ENCODE measurements around the gene REC8.
A peak's percentile ranks its signal among the peaks of the same experiment; 100 is the strongest.
"Not testable (repeated sequence)": the region's sequence is repeated elsewhere in the genome, so short reads cannot be mapped to it uniquely, and the experiment has no call there.

REC8 gene

DNA sequence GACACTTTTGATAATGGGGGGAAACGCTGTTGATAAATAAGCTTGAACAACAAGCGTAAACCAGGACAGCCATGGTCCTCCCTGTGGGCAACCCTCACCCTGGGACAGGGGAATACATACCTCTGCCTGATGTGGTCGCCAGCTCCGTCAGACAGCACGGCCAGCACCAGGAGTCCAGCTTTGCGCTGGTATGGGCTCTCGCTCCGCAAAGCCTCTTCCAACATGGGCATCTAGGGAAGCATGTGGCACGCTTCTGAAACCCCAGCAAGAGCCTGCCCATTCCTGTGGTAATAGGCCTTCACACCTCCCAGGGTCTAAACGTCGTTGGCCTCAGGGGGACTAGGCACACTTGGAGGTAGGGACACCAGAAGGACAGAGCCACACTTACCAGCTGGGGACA lies 13.9 kb downstream of the REC8 start:
- DNase-seq, result no peak

DNA sequence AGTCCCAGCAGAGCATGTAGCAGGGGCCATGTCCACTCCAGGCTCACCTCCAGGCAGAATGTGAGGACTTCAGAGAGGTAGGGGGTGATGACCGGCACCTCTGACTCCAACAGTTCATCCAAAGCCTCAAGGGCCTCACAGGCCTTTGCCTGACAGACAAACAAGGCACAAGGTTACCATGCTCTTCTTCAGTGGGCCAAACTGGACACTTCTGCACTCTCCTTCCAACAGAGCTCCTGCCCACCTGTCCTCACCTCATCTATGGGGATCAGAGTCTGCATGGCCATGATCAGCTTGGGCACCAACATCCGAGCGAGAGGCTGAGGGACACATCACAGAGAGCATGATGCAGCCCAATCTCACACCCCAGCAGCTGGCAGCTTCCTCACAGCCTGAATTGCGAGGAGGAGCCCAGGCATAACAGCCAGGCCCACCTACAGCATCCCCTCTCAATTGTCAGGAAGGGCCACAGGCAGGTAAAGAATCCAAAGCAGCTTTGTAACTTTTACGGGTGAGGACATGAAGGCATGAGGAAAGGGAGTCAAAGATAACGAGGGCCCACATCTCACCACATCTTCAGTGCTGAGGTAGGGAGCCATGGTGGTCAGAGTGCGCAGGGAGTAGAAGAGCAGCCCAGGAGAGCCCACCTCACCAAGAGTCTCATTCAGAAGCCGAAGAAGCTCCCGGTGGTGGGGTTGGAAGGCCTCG lies 15.1 kb downstream of the REC8 start:
- DNase-seq, result no peak

DNA sequence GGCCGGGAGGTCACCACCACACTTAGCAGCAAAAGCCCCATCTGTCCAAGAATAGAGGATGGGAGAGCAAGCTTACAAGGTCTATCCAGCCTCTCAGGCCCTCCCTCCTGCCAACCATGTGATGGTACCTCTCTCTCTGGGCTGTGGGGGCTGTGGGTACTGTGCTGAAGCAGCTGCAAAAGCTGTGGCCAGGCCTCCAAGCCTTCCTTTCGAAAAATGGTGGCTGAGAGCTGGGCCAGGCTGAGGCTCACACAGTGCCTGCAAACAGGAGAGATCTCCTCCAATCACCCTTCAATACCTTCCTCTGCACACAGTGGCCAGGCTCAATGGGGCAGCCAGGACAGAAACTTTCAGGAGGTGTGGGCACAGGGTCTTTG lies 15.6 kb downstream of the REC8 start:
- DNase-seq, result no peak

DNA sequence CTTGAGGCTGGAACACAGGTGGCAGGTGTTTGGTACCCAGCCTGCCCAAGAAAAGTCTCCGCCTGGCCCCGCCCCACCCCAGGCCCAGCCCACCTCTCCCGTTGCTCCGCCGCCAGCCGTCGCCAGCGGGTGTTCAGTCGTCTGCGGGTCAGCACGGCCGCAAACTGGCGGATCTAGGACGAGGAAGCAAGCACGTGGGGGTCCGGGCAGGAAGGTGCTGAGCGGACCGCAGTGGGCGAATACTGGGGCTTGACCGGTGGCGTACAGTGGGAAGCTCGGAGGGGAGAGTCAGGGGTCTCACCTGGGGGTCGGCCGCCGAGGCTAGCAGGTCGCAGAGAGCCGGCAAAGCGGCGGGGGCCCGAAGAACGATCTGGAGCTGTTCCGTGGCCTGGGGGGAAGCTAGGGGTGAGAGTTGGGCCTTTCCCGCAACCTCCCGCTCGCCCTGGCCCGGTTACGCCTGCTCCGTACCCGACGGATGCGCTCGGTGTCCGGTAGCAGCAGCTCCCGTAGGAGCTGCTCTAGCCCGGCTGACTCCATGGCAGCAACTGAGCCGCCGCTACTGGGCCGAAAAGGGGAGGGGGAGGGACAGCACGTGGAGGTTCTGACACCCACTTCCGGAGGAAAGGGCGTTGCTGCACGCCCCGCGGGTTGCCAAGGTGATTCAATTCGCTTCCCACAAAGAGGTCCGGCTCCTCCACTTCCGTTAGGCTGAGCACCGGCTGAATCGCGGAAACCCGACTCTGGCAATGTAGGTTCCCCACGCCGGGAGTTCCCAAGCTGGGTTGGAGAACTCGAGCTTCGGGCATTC lies 16.6 kb downstream of the REC8 start, which contains the start of gene IPO4:
TSS of gene IPO4 (minus strand) at position 566 of the 808 bp plus-strand sequence. CDS start at position 537, 29 bp downstream.
- DNase-seq, result peak; percentile 96

DNA sequence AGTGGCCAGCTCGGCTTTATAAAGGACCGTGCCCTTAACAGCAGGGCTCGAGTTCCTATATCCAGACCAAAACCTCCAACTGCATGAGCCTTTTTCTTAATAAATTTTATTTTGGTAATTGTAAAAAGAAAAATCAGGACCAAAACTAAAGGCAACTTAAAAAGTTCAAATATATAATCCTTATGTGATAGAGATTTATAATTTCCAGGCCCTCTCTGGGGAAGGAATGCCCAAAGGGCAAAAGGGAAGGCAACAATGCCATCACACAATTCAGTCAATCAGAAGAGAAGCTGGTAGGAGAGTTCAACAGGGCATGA lies 17.1 kb downstream of the REC8 start:
- no peak for DNase-seq

DNA sequence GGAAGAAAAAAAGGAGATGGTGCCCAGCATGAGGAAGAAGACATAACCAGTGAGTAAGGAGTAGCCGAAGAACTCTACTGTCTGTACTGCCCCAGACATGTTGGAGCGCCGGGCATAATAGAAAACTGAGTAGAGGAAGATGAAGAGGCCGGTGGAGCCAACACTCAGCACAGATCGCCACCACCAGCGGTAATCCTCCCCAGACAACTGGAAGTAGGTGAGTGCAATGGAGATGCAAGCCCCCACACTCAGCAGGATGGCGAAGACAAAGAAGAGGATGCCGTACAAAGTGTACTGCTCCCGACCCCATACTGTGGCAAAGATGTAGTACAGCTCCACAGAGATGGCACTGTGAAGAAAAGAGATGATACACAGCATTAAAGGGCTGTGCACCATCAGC lies 17.6 kb downstream of the REC8 start:
- DNase-seq, result no peak

DNA sequence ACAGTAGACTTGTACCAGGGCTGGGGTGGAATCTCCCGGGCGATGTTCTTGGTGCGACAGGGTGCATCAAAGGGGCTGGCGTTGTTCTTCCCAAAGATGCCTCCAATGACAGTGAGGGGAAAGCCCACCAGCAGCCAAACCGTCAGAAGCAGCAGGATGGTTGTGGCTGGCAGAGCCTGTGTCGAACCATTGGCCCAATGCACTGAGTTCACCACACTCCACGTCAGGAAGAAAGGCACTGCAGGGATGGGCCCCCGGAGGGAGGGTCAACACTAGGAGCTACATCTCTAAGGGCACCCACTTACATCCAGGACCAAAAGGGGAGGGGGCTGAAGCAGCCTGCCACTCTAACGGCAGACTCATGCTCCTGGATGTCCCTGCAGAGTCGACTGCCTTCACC lies 18.5 kb downstream of the REC8 start:
- DNase-seq, result no peak

DNA sequence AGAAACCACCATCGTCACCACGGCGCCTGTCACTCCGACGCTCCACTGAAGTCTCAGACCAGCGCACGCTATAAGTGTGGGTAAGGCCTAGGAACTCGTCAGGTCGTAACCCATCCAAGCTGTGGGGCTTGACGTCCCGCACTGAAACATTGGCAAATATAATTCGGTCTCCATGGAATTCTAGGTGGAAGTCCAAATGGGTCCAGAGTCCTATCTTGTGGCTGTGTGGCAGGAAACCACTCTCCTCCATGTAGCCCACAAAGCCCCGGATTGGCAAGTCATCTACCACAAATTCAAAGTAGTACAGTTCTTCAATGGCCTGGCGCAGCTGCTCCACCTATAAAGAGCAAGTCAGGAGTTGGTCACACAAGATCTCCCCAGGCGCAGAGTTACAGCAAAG lies 21.1 kb downstream of the REC8 start:
- no peak for DNase-seq

DNA sequence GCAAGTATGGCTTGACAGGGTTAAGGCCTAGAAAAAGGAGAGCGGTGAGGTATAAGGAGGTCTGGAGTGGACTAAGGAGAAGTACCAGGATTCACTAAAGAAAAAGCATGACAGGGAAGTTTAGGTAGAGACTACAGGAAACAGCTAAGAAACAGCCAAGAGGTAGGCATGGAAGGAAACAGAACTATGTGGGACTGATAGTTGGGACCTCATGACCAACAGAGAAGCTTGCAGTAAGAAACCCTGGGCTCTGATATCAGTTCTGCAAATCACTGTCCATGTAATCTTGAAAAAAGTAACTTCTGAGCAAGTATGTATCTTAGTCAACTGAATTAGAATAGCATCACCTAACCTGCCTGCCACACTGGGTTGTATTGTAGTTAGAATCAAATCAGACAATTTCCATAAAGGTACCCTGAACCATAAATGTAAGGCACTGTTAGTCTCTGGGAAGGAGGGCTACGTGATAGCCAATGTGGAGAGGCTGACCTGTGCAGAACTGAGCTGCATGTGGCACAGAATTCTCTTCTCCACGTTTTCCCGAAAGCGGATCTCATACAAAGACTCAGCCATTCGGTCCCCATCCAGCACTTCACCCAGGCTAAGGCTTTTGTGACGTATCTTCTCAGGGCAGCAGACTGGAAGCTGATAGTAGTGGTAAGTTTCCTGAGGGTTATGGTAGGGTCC lies 22.4 kb downstream of the REC8 start:
- no peak for DNase-seq

DNA sequence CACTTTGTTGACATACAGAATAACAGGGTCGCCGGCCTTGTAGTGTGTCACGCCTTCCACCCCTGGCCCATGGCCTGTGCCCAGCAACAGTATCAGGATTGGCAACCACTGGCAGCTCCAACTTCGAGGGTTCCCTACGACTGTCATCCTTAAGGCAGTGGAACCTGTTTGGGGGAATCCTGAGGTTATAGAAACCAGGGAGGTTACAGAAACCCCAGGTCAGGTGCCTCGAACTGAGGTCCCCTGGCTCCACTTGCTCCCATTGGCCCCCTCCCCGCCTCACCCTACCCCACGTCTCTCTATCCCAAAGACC lies 22.9 kb downstream of the REC8 start:
- DNase-seq, result no peak

DNA sequence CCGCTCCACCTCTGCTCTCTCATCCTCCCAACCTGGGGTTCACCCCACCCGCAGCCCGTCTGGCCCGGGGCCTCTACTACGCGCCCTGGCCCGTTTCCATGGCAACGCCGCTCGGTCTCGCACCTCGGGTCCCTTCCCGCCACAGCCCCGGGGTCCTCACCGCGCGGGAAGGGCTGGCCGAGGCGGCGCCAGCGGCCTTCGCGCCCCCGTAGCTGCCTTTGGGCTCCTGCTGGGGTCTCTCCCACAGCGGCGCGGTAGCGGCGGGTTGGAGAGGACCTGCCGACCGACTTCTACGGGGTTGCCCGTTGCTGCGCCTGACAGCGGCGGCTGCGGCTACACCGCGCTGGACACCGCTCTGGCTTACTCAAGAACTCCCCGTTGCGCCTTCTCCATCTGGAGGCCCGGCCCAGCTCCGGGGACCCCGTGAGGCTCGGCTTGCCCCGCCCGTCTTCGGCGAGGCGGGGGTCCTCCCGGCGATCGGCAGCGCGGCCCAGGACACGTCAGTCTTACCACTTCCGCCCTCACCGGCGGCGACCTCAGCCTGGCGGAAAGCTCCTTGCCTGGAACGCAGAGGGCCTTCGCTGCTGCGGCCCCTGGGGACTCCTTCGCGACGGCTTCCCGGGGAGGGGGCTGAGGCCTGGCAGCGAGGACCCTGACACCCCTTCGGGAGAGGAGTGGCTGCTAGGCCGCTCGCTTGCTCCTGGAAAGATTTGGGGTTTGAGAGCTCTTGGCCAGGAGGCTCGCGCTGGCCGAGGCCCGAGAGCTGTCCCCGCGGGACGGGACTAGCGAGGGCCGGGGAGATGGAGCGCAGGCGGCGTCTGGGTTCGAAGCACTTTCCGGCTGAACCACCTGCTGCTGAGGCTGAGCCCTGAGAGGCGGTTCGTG lies 23.5 kb downstream of the REC8 start, which contains the start of gene TM9SF1:
TSS of gene TM9SF1 (minus strand) at position 256 of the 885 bp plus-strand sequence. CDS start 422 bp downstream, outside the sequence.
- peak; percentile 93 for DNase-seq

DNA sequence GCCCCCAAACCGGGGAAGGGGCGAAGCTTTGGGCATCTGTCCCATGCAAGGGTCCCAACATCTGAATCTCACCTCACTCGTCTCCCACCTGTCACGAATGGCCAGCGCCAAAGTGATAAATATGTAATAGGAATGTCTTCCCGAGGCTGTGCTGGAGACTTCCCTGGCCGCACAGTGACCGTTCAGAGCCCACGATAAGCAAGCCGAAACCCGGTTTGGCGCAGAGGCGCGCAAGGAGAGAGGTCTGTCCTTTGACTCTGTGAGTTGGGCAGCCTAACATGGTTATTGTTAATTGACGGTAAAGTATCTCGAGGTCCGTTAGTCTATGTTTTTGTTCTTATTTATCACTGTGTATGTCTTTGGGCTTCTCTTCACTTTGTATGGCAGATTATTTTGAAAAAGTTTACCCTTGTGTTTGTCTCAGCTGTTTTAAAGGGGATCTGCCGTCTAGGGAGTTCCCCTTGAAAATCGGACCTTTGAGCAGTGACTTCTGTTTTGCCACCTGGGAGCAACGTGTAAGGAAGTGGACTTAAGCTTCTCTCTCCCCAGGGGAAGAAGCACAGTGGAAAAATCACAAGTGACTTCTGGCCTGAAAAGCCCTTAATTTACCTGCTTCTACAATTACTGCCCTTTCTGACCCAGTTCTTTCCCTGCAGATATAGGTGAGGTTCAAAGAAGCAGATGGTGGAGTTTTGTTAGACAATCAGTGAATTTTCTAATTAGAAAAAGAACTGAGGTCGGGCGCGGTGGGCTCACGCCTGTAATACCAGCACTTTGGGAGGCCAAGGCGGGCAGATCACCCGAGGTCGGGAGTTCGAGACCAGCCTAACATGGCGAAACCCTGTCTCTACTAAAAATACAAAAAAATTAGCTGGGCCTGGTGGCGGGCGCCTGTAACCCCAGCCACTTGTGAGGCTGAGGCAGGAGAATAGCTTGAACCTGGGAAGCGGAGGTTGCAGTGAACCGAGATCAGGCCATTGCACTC lies 24.5 kb downstream of the REC8 start:
- no peak for DNase-seq

DNA sequence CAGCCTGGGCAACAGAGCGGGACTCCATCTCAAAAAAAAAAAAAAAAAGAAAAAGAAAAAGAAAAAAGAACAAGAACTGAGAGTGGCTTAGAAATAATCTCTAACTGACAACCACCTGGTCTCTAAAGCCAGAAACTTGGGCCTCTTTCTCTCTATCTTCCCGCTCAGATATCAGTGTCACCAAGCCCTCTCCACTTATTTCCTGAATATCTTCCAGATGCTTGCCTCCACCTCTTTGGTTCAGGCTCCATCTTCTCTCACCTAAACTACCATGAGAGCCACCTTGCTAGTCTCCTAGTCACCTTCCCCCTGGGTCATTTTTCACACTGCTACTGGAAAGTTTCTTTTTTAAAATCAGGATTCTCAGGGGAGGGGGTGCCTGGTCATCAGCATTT lies 25.2 kb downstream of the REC8 start:
- DNase-seq, result no peak

DNA sequence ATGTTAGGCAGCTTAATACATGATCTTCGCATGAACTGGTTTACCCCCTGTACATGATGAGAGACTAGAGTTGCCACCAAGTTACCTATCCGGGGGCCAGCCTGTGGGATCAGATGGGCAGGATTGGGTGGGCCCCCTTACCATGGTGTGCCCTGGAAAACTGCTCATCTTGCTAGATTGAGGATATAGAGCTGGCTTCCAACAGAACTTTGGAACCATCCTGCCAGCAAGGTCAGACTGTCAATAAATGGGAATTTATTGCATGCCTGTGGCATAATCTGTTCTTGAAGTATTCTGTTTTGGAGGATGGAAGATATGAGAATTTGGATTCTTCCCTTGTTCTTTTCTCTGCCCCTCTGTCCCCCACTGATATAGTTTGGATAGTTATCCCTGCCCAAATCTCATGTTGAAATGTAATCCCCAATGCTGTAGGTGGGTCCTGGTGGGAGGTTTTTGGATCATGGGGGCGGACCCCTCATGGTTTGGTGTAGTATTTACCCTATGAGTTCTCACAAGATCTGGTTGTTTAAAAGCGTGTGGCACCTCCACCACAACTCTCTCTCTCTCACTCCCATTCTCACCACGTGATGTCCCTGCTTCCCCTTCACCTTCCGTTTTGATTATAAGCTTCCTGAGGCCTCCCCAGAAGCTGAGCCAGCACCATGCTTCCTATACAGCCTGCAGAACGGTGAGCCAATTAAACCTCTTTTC lies 27.1 kb downstream of the REC8 start:
- no peak for DNase-seq

DNA sequence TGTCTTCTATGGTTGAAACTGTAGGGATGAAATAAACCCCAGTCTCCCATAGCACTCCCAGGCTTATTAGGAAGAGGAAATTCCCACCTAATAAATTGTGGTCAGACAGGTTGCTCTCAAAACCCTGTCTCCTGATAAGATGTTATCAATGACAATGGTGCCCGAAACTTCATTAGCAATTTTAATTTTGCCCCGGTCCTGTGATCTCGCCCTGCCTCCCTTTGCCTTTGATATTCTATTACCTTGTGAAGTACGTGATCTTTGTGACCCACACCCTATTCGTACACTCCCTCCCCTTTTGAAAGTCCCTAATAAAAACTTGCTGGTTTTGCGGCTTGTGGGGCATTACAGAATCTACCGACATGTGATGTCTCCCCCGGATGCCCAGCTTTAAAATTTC lies 30.7 kb downstream of the REC8 start:
- DNase-seq, result not testable (repeated sequence)

DNA sequence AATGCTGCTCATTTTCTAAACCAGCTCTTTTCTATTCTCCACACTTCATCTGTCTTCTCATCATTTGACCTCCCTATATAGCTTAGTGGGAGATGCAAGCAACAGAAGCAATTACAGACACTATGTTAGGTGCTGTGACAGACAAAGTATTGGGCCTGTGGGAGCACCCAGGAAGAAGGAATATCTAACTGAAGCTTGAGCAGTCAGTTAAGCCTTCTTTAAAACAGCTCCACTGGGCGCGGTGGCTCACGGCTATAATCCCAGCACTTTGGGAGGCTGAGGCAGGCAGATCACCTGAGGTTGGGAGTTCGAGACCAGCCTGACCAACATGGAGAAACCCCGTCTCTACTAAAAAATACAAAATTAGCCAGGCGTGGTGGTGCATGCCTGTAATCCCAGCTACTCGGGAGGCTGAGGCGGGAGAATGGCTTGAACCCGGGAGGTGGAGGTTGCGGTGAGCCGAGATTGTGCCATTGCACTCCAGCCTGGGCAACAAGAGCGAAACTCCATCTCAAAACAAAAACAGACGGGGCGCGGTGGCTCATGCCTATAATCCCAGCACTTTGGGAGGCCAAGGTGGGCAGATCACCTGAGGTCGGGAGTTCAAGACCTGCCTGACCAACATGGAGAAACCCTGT lies 31.5 kb downstream of the REC8 start:
- not testable (repeated sequence) for DNase-seq

DNA sequence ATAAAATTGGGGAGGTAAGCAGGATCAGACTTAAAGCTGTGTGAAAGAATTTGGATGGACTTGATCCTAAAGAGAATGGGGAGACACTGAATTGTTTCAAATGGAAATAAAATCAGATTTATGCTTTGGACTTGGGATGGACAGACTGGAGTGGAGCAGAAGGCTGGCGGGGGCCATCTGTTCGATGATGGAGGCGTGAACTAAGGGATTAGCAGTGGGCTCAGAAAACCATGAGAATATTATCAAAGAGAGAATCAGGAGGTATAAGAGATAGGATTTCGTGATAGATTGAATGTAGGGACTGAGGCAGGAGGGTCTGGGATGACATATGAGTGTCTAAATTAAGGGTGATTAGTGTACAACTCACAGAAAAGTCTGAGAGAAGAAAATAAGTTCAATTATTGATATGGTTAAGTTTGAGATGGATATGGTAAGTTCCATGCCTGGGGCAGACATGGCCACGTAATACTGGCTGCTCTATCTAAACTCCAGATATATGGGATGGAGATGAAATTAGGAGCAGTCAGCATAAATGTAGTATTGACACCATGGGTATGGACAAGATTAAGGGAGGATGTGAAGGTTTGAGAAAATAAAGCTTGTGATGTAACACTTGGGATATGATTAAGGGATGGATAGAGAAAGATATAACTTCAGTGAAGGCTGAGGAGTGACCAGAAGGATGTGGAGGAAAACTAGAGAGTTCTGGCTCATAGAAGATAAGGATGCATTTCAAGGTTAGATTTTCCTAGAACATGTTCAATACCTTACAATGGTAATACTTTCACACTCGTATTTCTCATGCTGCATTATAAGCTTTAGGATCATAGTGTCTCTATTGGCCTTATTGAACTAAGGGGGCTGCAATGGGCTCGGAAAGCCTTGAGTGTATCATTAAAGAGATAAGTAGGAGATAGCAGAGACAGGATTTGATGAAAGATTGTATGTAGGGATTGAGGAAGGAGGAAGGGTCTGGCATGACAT lies 32.6 kb downstream of the REC8 start:
- DNase-seq, result no peak

DNA sequence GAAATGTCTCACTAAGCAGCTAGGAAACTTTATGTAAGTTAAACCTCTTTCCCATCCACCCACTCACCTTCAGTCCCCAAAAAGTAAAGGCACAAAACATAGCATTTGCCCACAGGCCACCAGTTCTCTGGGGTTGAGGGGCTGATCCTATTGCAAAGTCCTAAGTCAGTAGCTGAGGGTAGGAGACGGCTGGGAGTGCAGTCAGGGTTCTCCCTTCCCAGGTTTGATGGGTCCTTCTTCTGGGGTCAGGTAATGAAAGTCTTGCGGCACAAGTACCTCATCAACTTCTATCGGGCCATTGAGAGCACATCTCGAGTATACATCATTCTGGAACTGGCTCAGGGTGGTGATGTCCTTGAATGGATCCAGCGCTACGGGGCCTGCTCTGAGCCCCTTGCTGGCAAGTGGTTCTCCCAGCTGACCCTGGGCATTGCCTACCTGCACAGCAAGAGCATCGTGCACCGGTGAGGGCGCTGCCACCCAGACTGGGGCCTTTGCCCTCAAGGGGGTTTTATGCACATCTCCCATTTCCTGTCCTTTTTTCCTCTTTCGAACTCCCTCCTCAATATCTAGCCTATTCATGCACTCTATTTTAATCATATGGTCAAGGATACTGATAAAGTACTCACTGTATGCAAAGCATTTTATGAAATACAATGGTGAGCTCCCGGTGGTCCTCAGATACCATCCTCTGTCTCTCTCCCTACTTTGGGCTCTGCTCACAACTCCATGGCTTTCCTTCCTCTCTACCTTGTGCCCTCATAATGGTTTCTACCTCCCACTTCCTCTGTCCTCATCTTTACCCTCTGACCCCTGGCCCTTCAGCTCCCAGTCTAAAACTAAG lies 34.6 kb downstream of the REC8 start:
- no peak for DNase-seq
